Ovary (tissue), 9 donors: ENCODE results near the gene ENO1. TPM values are rescaled to one million over a fixed set of nuclear protein-coding genes. Genes with fewer than 3 reads are reported as not detected.
"Not testable (repeated sequence)": the region's sequence is repeated elsewhere in the genome, so short reads cannot be mapped to it uniquely, and the experiment has no call there.

Experiments used
- DNase-seq, 5 donors: peaks; one replicate each; pipeline ENCODE4 v3.0.0-alpha.2; 2019 to 2020
- H3K27ac ChIP-seq, 2 donors: fragments of 200-600 bp; one replicate each; pipeline versions ENCODE4 v1.5.1 to v1.8.0; 2019 to 2022
- H3K27me3 ChIP-seq: fragments of 200-600 bp; one replicate; pipeline ENCODE4 v1.8.0; 2022
- H3K36me3 ChIP-seq: fragments of 200-600 bp; sonication (generic); one replicate; pipeline ENCODE4 v1.5.1; 2019
- H3K4me1 ChIP-seq: one replicate; pipeline ENCODE4 v1.8.1; 2013; ENCODE audit warnings: mild to moderate bottlenecking, moderate library complexity; ENCODE audit not compliant: insufficient read depth
- H3K4me3 ChIP-seq: fragments of 200-600 bp; sonication (generic); one replicate; pipeline ENCODE4 v1.5.1; 2017
- H3K9me3 ChIP-seq, 2 donors: fragments of 200-600 bp in 1 of 2; sonication (generic) in 1 of 2; one replicate each; pipeline versions ENCODE4 v1.5.1 to v1.8.1; 2013 to 2019; ENCODE audit warnings: mild to moderate bottlenecking in 1 of 2, moderate library complexity in 1 of 2
- EP300 ChIP-seq: sonication (generic); formaldehyde crosslinking; IDR thresholded peaks from one replicate; pipeline ENCODE4 v1.6.1; 2017; ENCODE audit warnings: antibody characterized with exemption
- POLR2A ChIP-seq: fragments of 450-650 bp; IDR thresholded peaks from one replicate; pipeline ENCODE4 v1.6.1; 2017; ENCODE audit warnings: antibody characterized with exemption, mild to moderate bottlenecking, moderate library complexity
- WGBS, 3 donors: extraction: QIAGEN DNeasy Blood & Tissue Kit in 1 of 3; methylation state at CpG; one replicate each; pipeline versions ENCODE4 v1.1.5 to v1.1.7; 2013 to 2017; 5-methylcytosine and 5-hydroxymethylcytosine counted together
- intact Hi-C, 4 donors: fragments of 100-400 bp; cut with DNase I; formaldehyde crosslinking; loops; one replicate each; pipeline versions ENCODE4 v1.11.0 to v1.15.1; 2022 to 2023
- polyA plus RNA-seq, 2 donors: library from polyadenylated mRNA; stranded (reverse); fragments of 200-250 nt in 1 of 2; fragments of 350-450 nt in 1 of 2; fragmentation: Illumina TruSeq in 1 of 2; extraction: RNeasy Lipid Tissue Mini Kit (QIAGEN cat#74804) in 1 of 2; gene quantifications; one replicate each; pipeline ENCODE4 v1.2.3, GENCODE V29; 2013 to 2014
- total RNA-seq, 7 donors: library from RNA; depleted of rRNA in 2 of 7; stranded (reverse); fragments of >200 nt in 2 of 7; fragmentation: NEBNext Ultra II Directional in 3 of 7; extraction: Animal tissue kit (Norgen Biotek cat#: 25700) in 3 of 7; gene quantifications; one replicate each; pipeline versions ENCODE4 v1.1.0 to v1.2.4, GENCODE V29; 2016 to 2023
- TF ChIP-seq, protein P1 (sequence below), 3 donors: fragments of 450-650 bp in 2 of 3; fragments of 200-600 bp in 1 of 3; IDR thresholded peaks; one replicate each; pipeline versions ENCODE4 v1.5.1 to v1.8.0; 2016 to 2022; ENCODE audit warnings: antibody characterized with exemption in 3 of 3, mild to moderate bottlenecking in 1 of 3
- donor health status: DM: no; HTN: no; CAD: no; lungs with moderate emphysema.
- donor health status: DM: no; HTN: no; CAD: no.
- donor health status: Bipolar disorder and iron deficiency.
- donor health status: DM: yes; HTN: yes; CAD: no.
- donor health status: DM: no; HTN: no; CAD: no.
- donor health status: DM: yes; HTN: yes; CAD: no.

ENO1 gene
- total and polyA plus RNA-seq, 9 donors: 158 to 569 (median 404) TPM

DNA sequence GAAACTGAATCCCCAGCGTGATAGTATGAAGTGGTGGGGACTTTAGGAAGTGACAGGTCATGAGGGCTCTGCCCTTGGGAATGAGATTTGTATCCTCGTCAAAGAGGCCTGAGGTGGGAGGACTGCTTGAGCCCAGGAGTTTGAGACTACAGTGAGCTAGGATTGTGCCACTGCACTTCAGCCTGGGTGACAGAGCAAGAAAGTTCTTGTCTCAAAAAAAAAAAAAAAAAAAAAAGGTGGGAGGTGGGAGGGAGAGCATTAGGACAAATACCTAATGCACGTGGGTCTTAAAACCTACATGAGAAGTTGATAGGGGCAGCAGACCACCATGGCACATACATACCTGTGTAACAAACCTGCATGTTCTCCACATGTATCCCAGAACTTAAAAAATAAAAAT, 37.1 kb downstream of the ENO1 start:
- intact Hi-C loops: no loop called here
- Histone ChIP-seq H3K4me1 (peaks cover 8% of the 10 kb centered on the region), H3K27ac (no peak overlapping the region), H3K9me3 (no peaks in the 10 kb centered on the region), H3K27me3 (no peaks in the 10 kb centered on the region), H3K4me3 (no peak overlapping the region), H3K36me3 (no peaks in the 10 kb centered on the region)
- no peak for TF ChIP-seq EP300
- TF ChIP-seq, protein P1, sequence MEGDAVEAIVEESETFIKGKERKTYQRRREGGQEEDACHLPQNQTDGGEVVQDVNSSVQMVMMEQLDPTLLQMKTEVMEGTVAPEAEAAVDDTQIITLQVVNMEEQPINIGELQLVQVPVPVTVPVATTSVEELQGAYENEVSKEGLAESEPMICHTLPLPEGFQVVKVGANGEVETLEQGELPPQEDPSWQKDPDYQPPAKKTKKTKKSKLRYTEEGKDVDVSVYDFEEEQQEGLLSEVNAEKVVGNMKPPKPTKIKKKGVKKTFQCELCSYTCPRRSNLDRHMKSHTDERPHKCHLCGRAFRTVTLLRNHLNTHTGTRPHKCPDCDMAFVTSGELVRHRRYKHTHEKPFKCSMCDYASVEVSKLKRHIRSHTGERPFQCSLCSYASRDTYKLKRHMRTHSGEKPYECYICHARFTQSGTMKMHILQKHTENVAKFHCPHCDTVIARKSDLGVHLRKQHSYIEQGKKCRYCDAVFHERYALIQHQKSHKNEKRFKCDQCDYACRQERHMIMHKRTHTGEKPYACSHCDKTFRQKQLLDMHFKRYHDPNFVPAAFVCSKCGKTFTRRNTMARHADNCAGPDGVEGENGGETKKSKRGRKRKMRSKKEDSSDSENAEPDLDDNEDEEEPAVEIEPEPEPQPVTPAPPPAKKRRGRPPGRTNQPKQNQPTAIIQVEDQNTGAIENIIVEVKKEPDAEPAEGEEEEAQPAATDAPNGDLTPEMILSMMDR (IDR thresholded peaks at IDR 0.05): no peak
- TF ChIP-seq POLR2A: no peak
- DNase-seq: no peak
- 72 to 95% (median 86%) methylated on average over 3 of the region's 3 CpGs for WGBS, 3 donors

DNA sequence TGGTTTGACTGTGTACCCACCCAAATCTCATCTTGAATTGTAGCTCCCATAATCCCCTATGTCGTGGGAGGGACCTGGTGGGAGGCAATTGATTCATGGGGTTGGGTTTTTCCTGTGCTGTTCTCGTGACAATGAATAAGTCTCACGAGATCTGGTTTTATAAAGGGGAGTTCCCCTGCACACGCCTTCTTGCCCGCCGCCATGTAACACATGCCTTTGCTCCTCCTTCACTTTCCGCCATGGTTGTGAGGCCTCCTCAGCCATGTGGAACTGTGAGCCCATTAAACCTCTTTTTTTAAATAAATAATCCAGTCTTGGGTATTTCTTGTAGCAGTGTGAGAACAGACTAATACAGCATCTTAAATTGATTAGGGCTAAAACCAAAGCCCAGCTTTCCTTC, 38.5 kb downstream of the ENO1 start:
- Histone ChIP-seq H3K36me3 (no peaks in the 10 kb centered on the region), H3K4me1 (peaks cover 8% of the 10 kb centered on the region), H3K27me3 (no peaks in the 10 kb centered on the region), H3K27ac (no peak overlapping the region), H3K4me3 (no peak overlapping the region), H3K9me3 (no peaks in the 10 kb centered on the region)
- 91 to 97% (median 95%) methylated on average over 7 of the region's 7 CpGs for WGBS, 3 donors
- DNase-seq: no peak
- TF ChIP-seq, protein P1 (IDR thresholded peaks at IDR 0.05): no peak
- no peak for TF ChIP-seq POLR2A
- TF ChIP-seq EP300: no peak
- intact Hi-C loops: loop anchor here in 1 of 4 donors (10.0 kb wide), 1 partner anchor 265 kb away; no protein-coding TSS in a partner anchor

DNA sequence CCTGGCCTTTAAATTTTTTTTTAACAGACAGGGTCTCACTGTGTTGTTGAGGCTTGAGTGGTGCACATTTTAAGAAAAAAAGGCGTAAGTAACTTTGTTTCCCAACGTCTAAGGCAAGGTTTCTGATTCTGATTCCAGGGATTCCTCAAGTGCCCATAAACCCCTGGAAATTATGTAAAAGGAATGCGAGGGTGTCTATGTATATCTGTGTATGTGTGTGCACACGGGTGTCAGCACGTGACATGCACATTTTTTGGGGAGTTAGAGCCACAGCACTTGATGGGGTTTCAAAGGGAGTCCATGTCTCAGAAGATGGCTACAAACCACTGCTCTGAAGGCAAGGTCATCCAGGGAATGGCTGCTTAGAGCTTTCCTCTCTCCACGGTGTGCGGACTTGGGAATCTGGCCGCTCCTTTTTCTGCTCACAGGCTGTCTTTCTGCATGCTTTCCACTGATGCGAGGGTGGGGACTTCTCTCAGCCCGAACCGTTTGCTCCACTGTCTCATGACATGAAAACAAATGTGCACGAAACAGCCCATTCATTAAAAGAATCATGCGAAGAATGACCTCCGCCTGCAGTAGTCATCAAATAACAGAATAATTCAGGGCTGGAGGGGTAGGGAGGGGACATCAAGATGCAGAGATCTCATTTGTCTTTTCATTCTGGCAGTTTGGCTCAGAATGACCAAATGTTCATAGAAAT, 42.4 kb downstream of the ENO1 start:
- no peak for DNase-seq
- intact Hi-C loops: loop anchor here in 1 of 4 donors (10.0 kb wide), 1 partner anchor 261 kb away; no protein-coding TSS in a partner anchor
- Histone ChIP-seq H3K27ac (no peak overlapping the region), H3K4me3 (no peak overlapping the region), H3K27me3 (no peaks in the 10 kb centered on the region), H3K9me3 (no peaks in the 10 kb centered on the region), H3K36me3 (no peaks in the 10 kb centered on the region), H3K4me1 (no peaks in the 10 kb centered on the region)
- 50 to 63% (median 54%) methylated on average over 14 of the region's 14 CpGs for whole genome bisulfite sequencing, 3 donors
- TF ChIP-seq EP300 (no peak), POLR2A (no peak)
- TF ChIP-seq, protein P1 (IDR thresholded peaks at IDR 0.05): no peak

DNA sequence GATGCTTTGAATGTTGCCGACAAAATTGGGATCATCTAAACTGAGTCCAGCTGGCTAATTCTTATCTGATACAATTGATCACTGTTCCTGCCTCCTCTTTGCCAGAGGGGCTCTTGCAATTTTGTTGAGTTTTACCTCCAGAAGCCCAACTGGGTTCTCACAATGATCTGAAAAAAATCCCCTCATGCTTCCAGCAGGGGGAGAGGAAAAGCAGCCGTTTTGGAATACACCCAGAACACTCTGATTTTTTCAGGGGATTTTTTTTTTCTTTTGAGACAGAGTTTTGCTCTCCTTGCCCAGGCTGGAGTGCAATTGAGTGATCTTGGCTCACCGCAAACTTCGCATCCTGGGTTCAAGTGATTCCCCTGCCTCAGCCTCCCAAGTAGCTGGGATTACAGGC, 47.1 kb downstream of the ENO1 start:
- Histone ChIP-seq H3K27me3 (no peaks in the 10 kb centered on the region), H3K9me3 (no peaks in the 10 kb centered on the region), H3K36me3 (no peaks in the 10 kb centered on the region), H3K4me3 (no peak overlapping the region), H3K4me1 (no peaks in the 10 kb centered on the region), H3K27ac (no peak overlapping the region)
- no peak for DNase-seq
- TF ChIP-seq POLR2A (no peak), EP300 (no peak)
- TF ChIP-seq, protein P1 (IDR thresholded peaks at IDR 0.05): no peak
- 33 to 39% (median 36%) methylated on average over 4 of the region's 4 CpGs for WGBS, 3 donors
- intact Hi-C loops: loop anchor here in 1 of 4 donors (10.0 kb wide), 1 partner anchor 257 kb away; no protein-coding TSS in a partner anchor

DNA sequence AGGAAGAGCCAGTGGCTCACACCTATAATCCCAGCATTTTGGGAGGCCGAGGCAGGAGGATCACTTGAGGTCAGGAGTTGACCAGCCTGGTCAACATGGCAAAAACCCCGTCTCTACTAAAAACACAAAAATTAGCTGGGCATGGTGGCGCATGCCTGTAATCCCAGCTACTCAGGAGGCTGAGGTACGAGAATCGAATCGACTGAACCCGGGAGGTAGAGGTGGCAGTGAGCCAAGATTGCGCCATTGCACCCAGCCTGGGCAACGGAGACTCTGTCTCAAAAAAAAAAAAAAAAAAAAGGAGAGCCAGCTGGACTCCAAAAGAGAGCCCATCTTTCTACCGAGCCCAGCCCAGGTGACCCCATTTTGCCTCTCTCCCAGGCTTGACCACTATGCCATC, 47.8 kb downstream of the ENO1 start:
- H3K27me3 ChIP-seq, H3K4me1 ChIP-seq, H3K27ac ChIP-seq, H3K4me3 ChIP-seq, H3K9me3 ChIP-seq, DNase-seq, H3K36me3 ChIP-seq: not testable (repeated sequence)
- intact Hi-C loops: loop anchor here in 1 of 4 donors (10.0 kb wide), 1 partner anchor 256 kb away; no protein-coding TSS in a partner anchor
- WGBS, 3 donors: 88 to 89% (median 88%) methylated on average over 10 of the region's 10 CpGs
